ENCODE data around the gene RSPH10B2. TPM values are rescaled to one million over a fixed set of nuclear protein-coding genes. Genes with fewer than 3 reads are reported as not detected.
"Not testable (repeated sequence)": the region's sequence is repeated elsewhere in the genome, so short reads cannot be mapped to it uniquely, and the experiment has no call there.

Gene RSPH10B2
- total RNA-seq, 1 experiment from 2014 or later, result 0.33 TPM

DNA sequence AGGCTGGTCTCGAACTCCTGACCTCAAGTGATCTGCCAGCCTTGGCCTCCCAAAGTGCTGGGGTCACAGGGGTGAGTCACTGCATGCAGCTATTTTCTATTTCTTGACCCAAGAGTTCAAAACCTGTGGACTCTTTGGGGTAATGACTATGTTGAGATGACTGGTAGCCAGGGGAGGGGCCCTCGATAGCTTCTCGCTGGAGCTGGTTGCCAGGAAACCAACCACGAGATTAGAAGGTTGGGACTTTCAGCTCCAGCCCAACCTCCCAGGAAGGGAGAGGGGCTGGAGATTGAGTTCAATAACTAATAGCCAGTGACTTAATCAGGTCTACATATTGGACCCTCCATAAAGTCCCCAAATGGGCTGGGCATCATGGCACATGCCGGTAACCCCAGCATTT is 43.3 kb downstream of the RSPH10B2 start:
- not testable (repeated sequence) for H2BK20ac ChIP-seq (ENCODE audit: low read depth, low read length, poor library complexity, severe bottlenecking); H4K20me1 ChIP-seq (ENCODE audit: control insufficient read depth, insufficient read depth, insufficient read length); H3K56ac ChIP-seq (ENCODE audit: insufficient read length, low read depth, low read length); H3K79me2 ChIP-seq (ENCODE audit: insufficient read depth, low read length); H3K27ac Mint-ChIP-seq; H2AFZ ChIP-seq (ENCODE audit: low read length); H3K23me2 ChIP-seq (ENCODE audit: insufficient read length, low read depth, low read length, poor library complexity, severe bottlenecking); H4K5ac ChIP-seq (ENCODE audit: insufficient read length, low read depth, low read length); H2BK5ac ChIP-seq (ENCODE audit: insufficient read length, low read length); H4K8ac ChIP-seq (replicated peaks; ENCODE audit: insufficient read length, low read depth, low read length); H3K23ac ChIP-seq (ENCODE audit: insufficient read length, low read depth, low read length); H3K4me2 ChIP-seq (ENCODE audit: insufficient read depth, insufficient read length, low read length); H3K27me3 Mint-ChIP-seq (ENCODE audit: low read depth); H3K18ac ChIP-seq (ENCODE audit: insufficient read length, low read depth, low read length); H3K4me3 Mint-ChIP-seq; H3K9ac ChIP-seq (ENCODE audit: extremely low read depth, insufficient read length, low read length); H2BK12ac ChIP-seq (ENCODE audit: insufficient read length, low read depth, low read length); H3K36me3 Mint-ChIP-seq (ENCODE audit: insufficient read depth in 1 of 3, low read depth in 3 of 3); H2AK5ac ChIP-seq (ENCODE audit: insufficient read length, low read length); H3T11ph ChIP-seq (ENCODE audit: low read length); H3K27ac ChIP-seq (ENCODE audit: insufficient read length, low read depth, low read length); H3K4me1 Mint-ChIP-seq; H3K9me3 ChIP-seq (ENCODE audit: control insufficient read depth, low read depth, low read length); DNase-seq; H3K4me1 ChIP-seq (ENCODE audit: insufficient read depth, low read length); H4K91ac ChIP-seq (ENCODE audit: insufficient read length, low read depth, low read length); H3K27me3 ChIP-seq (ENCODE audit: insufficient read depth, low read length); H3K14ac ChIP-seq (ENCODE audit: insufficient read depth, low read length); H3K4ac ChIP-seq (ENCODE audit: low read depth, low read length); H2BK15ac ChIP-seq (ENCODE audit: low read depth, low read length); H3K9me3 Mint-ChIP-seq; H2BK120ac ChIP-seq (ENCODE audit: low read depth, low read length, poor library complexity, severe bottlenecking); H3K79me1 ChIP-seq (ENCODE audit: insufficient read depth, low read depth, low read length, poor library complexity, severe bottlenecking)
- no CpG with 5 or more reads among the region's 5 CpGs for WGBS (ENCODE audit: extremely low coverage, insufficient read length, low lambda C conversion rate)

DNA sequence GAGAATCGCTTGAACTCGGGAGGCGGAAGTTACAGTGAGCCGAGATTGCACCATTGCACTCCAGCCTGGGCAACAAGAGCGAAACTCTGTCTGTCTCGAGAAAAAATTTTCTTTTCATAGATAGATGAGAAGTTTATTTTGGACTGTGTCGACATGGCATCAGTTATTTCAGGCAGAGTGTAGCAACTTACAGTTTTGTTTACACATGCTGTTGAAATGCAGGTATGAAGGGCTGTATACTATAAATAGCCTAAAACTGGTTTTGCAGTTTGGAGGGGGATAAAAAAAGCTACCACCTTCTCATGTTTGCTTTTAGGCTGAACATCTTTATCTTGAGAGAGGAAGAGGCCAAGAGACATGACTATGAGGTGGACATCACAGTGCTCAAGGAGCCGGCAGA is 44.1 kb downstream of the RSPH10B2 start:
- not testable (repeated sequence) for H2AK5ac ChIP-seq (ENCODE audit: insufficient read length, low read length); H3K4me2 ChIP-seq (ENCODE audit: insufficient read depth, insufficient read length, low read length); H4K91ac ChIP-seq (ENCODE audit: insufficient read length, low read depth, low read length); H3K23ac ChIP-seq (ENCODE audit: insufficient read length, low read depth, low read length); H3K56ac ChIP-seq (ENCODE audit: insufficient read length, low read depth, low read length); H3K27ac ChIP-seq (ENCODE audit: insufficient read length, low read depth, low read length); DNase-seq; H3K4me1 ChIP-seq (ENCODE audit: insufficient read depth, low read length); H3T11ph ChIP-seq (ENCODE audit: low read length); H2BK120ac ChIP-seq (ENCODE audit: low read depth, low read length, poor library complexity, severe bottlenecking); H4K20me1 ChIP-seq (ENCODE audit: control insufficient read depth, insufficient read depth, insufficient read length); H2BK15ac ChIP-seq (ENCODE audit: low read depth, low read length); H2BK20ac ChIP-seq (ENCODE audit: low read depth, low read length, poor library complexity, severe bottlenecking); H2BK5ac ChIP-seq (ENCODE audit: insufficient read length, low read length); H3K4me3 Mint-ChIP-seq; H3K18ac ChIP-seq (ENCODE audit: insufficient read length, low read depth, low read length); H3K23me2 ChIP-seq (ENCODE audit: insufficient read length, low read depth, low read length, poor library complexity, severe bottlenecking); H3K36me3 Mint-ChIP-seq (ENCODE audit: insufficient read depth in 1 of 3, low read depth in 3 of 3); H3K27me3 ChIP-seq (ENCODE audit: insufficient read depth, low read length); H4K5ac ChIP-seq (ENCODE audit: insufficient read length, low read depth, low read length); H2AFZ ChIP-seq (ENCODE audit: low read length); H3K9me3 ChIP-seq (ENCODE audit: control insufficient read depth, low read depth, low read length); H3K79me2 ChIP-seq (ENCODE audit: insufficient read depth, low read length); H3K14ac ChIP-seq (ENCODE audit: insufficient read depth, low read length); H3K27ac Mint-ChIP-seq; H4K8ac ChIP-seq (replicated peaks; ENCODE audit: insufficient read length, low read depth, low read length); H3K9ac ChIP-seq (ENCODE audit: extremely low read depth, insufficient read length, low read length); H3K79me1 ChIP-seq (ENCODE audit: insufficient read depth, low read depth, low read length, poor library complexity, severe bottlenecking); H2BK12ac ChIP-seq (ENCODE audit: insufficient read length, low read depth, low read length); H3K9me3 Mint-ChIP-seq; H3K4ac ChIP-seq (ENCODE audit: low read depth, low read length); H3K4me1 Mint-ChIP-seq; H3K27me3 Mint-ChIP-seq (ENCODE audit: low read depth)
- no CpG with 5 or more reads among the region's 8 CpGs for WGBS (ENCODE audit: extremely low coverage, insufficient read length, low lambda C conversion rate)

Measured in H9 (cell line).